Measurements from ENCODE around the gene C5orf63. TPM values are rescaled to one million over a fixed set of nuclear protein-coding genes. Genes with fewer than 3 reads are reported as not detected.

C5orf63 gene
- total and polyA plus RNA-seq, 2 of the 8 experiments (the other 6 are each of a cell fraction or from before 2014, with no cell fraction given): 0.67 to 0.71 TPM

DNA sequence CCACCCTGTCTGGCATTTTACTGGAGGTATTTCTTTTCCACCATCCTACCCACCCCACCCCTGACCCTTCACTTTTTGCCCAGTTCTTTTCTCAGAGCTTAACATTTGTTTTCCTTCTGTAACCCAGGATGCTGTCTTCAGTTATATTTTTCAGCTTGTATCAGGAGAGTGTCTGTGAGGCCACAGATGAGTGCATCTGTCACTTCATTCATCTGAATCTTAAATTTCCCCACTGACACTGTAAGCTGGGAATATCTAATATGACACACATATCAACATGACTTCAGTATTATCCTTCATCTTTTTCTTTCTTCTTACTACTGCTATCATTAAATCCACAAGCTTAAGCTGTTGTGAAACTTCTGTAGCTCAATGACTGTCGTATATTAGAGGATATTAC lies 47.8 kb downstream of the C5orf63 start:
- WGBS, 2 experiments (ENCODE audit: extremely low coverage in 1 of 2, insufficient coverage in 1 of 2, insufficient read length in 1 of 2, insufficient replicate concordance in 2 of 2, low coverage in 1 of 2, low lambda C conversion rate in 2 of 2, missing lambda C conversion rate in 1 of 2): 90% methylated on average over 1 of the region's 1 CpG; no CpG with 5 or more reads in 1 of the 2 experiments
- TF ChIP-seq POU5F1 (IDR thresholded peaks at IDR 0.05; ENCODE audit: low read depth, low read length): no peak
- TF ChIP-seq JUND (IDR thresholded peaks at IDR 0.05; ENCODE audit: low read length): no peak
- TF ChIP-seq ZNF274 (IDR thresholded peaks at IDR 0.05; ENCODE audit: borderline replicate concordance, extremely low read depth, low read length): no peak
- TF ChIP-seq SUZ12 (IDR thresholded peaks at IDR 0.05; ENCODE audit: low read length): no peak
- no peak for TF ChIP-seq CEBPB (IDR thresholded peaks at IDR 0.05; ENCODE audit: low read depth, low read length)
- no peak for TF ChIP-seq TEAD4 (IDR thresholded peaks at IDR 0.05; ENCODE audit: low read depth, low read length)
- no peak for TF ChIP-seq POLR2A (IDR thresholded peaks at IDR 0.05; ENCODE audit: control extremely low read depth in 1 of 2, low read depth in 2 of 2, low read length in 2 of 2)
- TF ChIP-seq CTBP2 (IDR thresholded peaks at IDR 0.05; ENCODE audit: borderline replicate concordance, insufficient read depth, insufficient read length, low read length): no peak
- TF ChIP-seq NRF1 (IDR thresholded peaks at IDR 0.05; ENCODE audit: low read depth, low read length): no peak
- TF ChIP-seq CHD1 (IDR thresholded peaks at IDR 0.05; ENCODE audit: low read depth, low read length): no peak
- TF ChIP-seq RFX5 (IDR thresholded peaks at IDR 0.05; ENCODE audit: borderline replicate concordance, low read depth, low read length): no peak
- no peak for TF ChIP-seq PHF8 (conservative IDR thresholded peaks at IDR 0.05; ENCODE audit: low read depth, low read length)
- no peak for TF ChIP-seq NANOG (IDR thresholded peaks at IDR 0.05; ENCODE audit: insufficient read depth, low read depth, low read length, poor library complexity, severe bottlenecking)
- no peak for TF ChIP-seq SAP30 (IDR thresholded peaks at IDR 0.05; ENCODE audit: insufficient read depth, insufficient replicate concordance, low read length)
- Histone ChIP-seq H4K8ac (ENCODE audit: extremely low read depth, insufficient read depth, low read length) (no peak overlapping the region), H2BK12ac (ENCODE audit: low read depth, low read length) (no peak overlapping the region), H2BK5ac (ENCODE audit: low read depth, low read length) (no peak overlapping the region), H3K23me2 (ENCODE audit: low read depth, low read length) (peaks cover 10% of the 10 kb centered on the region; the same call in 1 of the 2 replicates), H3K4me1 (replicated peaks in 1 of 4; ENCODE audit: control insufficient read depth in 3 of 4, insufficient read depth in 4 of 4, low read length in 3 of 4) (peaks cover 0 to 3% (median 2%) of the 10 kb centered on the region in 4 experiments; a peak in 2 of 7 replicates), H3K14ac (ENCODE audit: insufficient read length) (no peak overlapping the region), H4K91ac (replicated peaks; ENCODE audit: insufficient read length, low read length) (no peak overlapping the region), H3K23ac (ENCODE audit: insufficient read length) (no peak overlapping the region), H2AFZ (ENCODE audit: low read length) (no peak overlapping the region), H2AK5ac (ENCODE audit: low read depth, low read length) (no peak overlapping the region), H2BK120ac (replicated peaks; ENCODE audit: low read depth, low read length) (no peak overlapping the region), H3K27ac (ENCODE audit: low read depth, low read length) (no peak overlapping the region), H3K9ac (replicated peaks in 1 of 4; ENCODE audit: extremely low read depth in 1 of 4, low read depth in 3 of 4, low read length in 3 of 4) (no peak overlapping the region), H3K56ac (replicated peaks; ENCODE audit: insufficient read length, low read depth, low read length) (no peak overlapping the region), H3K4ac (replicated peaks; ENCODE audit: insufficient read length, low read depth, low read length) (no peak overlapping the region), H3K4me3 (ENCODE audit: extremely low read depth in 1 of 4, insufficient read depth in 2 of 4, low read depth in 3 of 4, low read length in 4 of 4) (no peak overlapping the region), H3K4me2 (ENCODE audit: insufficient read depth in 1 of 2, low read depth in 2 of 2, low read length in 2 of 2) (no peak overlapping the region), H3K79me2 (ENCODE audit: control insufficient read depth in 1 of 2, insufficient read depth in 2 of 2, low read length in 2 of 2) (peaks cover 0 to 32% of the 10 kb centered on the region in 2 experiments; a peak in 2 of 4 replicates), H3K9me3 (ENCODE audit: insufficient read depth in 2 of 2, low read depth in 1 of 2, low read length in 1 of 2) (no peaks in the 10 kb centered on the region), H3K27me3 (replicated peaks in 1 of 4; ENCODE audit: control insufficient read depth in 3 of 4, extremely low read depth in 1 of 4, insufficient read depth in 3 of 4, low read length in 3 of 4) (peaks cover 0 to 3% (median 0%) of the 10 kb centered on the region in 4 experiments; a peak in 1 of 7 replicates), H2BK20ac (ENCODE audit: low read length) (no peak overlapping the region), H4K5ac (ENCODE audit: insufficient read length, low read depth, low read length) (no peak overlapping the region), H3K18ac (ENCODE audit: extremely low read depth, low read length) (no peak overlapping the region), H4K20me1 (replicated peaks in 1 of 2; ENCODE audit: control insufficient read depth in 1 of 2, insufficient read depth in 2 of 2, low read length in 2 of 2) (peaks cover 0 to 7% of the 10 kb centered on the region in 2 experiments), H2BK15ac (ENCODE audit: low read length) (no peak overlapping the region), H3K36me3 (ENCODE audit: control insufficient read depth in 2 of 4, insufficient read depth in 4 of 4, low read length in 3 of 4) (no peaks in the 10 kb centered on the region), H3K79me1 (ENCODE audit: low read depth, low read length) (no peaks in the 10 kb centered on the region)
- CTCF ChIA-PET (ENCODE audit: partially characterized antibody): interaction anchor here (0.6 kb wide), 1 partner anchor 8 kb away, joined by 4 read pairs; no protein-coding TSS in a partner anchor
- DNase-seq (ENCODE audit: low read depth in 1 of 2, low spot score in 2 of 2) (no peak), FAIRE-seq (no peak)
- POLR2A ChIA-PET (ENCODE audit: partially characterized antibody): interaction anchor here (1.1 to 1.4 kb wide), 2 partner anchors 27 to 54 kb away, joined by 3 read pairs; no protein-coding TSS in a partner anchor

Data from H1 (cell line).